GM23248 (cell line): ENCODE data around the gene BMS1.
"Not testable (repeated sequence)": the region's sequence is repeated elsewhere in the genome, so short reads cannot be mapped to it uniquely, and the experiment has no call there.

ENCODE experiments used
- EZH2 ChIP-seq: fragments of 200-600 bp; sonication (generic); IDR thresholded peaks from 2 replicates; pipeline ENCODE4 v1.6.1; 2018; ENCODE audit warnings: antibody characterized with exemption, mild to moderate bottlenecking; ENCODE audit not compliant: insufficient read depth, poor library complexity, severe bottlenecking
- EZH2phosphoT487 ChIP-seq: fragments of 200-600 bp; sonication (generic); IDR thresholded peaks from 2 replicates; pipeline ENCODE4 v1.6.1; 2018; ENCODE audit warnings: antibody characterized with exemption, moderate library complexity, mild to moderate bottlenecking, low read depth; ENCODE audit not compliant: insufficient read depth

- not testable (repeated sequence) for TF ChIP-seq EZH2, EZH2phosphoT487
Measured at GRCh38 chr10:42817417-42817816, 34.8 kb downstream of the BMS1 start.
